Inferior parietal cortex (tissue), 1 donor: Measurements from ENCODE around the gene KLK2.

Source experiments
- DNase-seq: peaks from one replicate; pipeline ENCODE4 v3.0.0-alpha.2; 2016; ENCODE audit errors: extremely low spot score

KLK2 gene

GRCh38 chr19:50873056-50873455 is at the start of gene KLK2:
Gene KLK2 (plus strand): TSS chr19:50873439. CDS start chr19:50873474, 35 bp downstream.
- DNase-seq = no peak

- DNase-seq = no peak
These were observed 46.6 kb upstream of the KLK2 start for GRCh38 chr19:50826492-50827240.

DNA sequence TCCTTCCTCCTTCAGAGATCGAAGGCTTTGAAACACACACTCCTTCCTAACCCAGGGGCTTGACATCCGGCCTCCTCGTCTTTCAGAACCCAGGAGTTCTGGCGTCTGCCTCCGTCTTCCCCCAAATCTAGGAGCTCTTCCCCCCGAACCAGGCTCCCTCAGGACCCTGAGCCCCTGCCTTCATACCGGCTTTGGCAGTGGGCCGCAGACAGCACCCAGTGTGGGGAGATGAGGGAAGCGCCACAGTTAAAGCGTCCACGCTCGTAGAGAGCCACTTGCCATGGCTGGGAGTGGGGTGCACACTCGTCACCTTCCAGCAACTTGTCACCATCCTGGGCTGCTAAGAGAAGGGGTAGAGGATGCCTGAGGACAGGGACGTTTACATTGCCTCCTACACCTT is 45.8 kb upstream of the KLK2 start:
- DNase-seq = no peak

DNA sequence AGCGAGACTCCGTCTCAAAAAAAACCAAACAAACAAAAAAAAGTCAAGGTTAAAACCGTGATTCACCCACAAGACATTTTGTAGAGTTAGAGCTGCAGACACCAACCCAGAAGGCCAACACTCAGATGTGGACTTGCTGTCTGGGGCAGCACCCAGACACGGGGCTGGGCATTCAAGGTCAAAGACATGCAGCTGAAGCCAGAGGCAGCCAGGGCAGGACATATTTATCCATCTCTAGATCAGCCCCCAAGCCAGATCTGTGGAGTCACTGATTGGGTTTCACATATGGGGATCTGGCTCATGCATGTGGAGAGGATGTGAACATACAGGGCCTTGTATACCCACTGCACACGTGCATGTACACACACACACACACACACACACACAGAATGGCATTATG is 43.4 kb upstream of the KLK2 start:
- DNase-seq = no peak

DNA sequence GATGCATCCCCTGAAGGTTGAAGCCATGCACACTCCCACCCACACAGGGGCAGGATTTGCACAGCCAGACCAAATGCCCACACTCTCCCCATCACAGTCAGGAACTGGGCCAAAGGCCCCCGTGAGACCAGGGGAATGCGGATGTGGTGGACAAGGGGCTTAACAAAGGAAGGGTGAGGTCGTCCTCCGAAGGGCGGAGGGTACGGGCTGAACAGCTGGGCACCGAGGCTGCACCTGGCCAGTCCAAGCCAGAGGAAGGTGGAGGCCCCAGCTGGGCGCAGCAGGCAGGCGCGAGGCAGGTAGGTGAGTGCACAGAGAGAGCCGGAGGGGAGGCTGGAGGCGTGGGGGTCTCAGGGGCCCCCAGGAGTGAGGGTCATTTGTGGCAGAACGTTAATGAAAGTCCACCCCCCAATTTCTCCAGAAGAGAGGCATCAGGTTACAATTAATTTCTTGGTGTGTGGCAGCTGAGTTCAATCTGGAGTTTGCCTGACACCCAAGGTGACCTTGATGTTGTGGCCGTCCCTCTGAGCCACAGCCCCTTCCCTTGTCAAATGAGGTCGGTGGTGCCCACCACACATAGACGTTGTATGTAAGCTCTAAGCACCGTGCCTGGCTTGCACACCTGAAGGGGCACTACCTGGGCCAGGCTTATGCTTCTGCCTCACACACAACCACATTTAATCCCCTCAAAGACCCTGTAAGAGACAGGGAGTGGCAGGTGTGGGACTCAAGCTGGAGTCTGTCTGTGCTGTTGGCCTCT is 42.8 kb upstream of the KLK2 start:
- no peak for DNase-seq

GRCh38 chr19:50831026-50831396 is 42.2 kb upstream of the KLK2 start:
- DNase-seq = no peak

DNA sequence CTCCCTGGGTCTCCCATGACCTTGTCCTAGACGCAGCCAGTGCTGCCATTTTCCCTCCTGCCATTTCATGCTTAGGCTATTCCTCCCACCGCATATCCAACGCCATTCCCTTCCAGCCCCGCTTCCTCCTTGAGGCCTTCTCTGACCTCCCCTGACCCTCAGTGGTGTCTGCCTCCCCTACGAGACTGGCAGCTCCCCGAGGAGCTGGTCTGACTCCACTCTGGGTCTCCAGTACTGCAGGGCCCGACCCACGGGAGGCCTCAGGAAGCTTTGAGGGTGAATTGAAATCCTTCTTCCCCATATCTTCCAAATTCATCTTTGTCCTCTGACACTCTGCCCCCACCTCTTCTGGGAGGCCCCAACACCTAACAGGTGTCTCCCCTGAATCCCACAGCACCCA is 40.6 kb upstream of the KLK2 start:
- no peak for DNase-seq

DNA sequence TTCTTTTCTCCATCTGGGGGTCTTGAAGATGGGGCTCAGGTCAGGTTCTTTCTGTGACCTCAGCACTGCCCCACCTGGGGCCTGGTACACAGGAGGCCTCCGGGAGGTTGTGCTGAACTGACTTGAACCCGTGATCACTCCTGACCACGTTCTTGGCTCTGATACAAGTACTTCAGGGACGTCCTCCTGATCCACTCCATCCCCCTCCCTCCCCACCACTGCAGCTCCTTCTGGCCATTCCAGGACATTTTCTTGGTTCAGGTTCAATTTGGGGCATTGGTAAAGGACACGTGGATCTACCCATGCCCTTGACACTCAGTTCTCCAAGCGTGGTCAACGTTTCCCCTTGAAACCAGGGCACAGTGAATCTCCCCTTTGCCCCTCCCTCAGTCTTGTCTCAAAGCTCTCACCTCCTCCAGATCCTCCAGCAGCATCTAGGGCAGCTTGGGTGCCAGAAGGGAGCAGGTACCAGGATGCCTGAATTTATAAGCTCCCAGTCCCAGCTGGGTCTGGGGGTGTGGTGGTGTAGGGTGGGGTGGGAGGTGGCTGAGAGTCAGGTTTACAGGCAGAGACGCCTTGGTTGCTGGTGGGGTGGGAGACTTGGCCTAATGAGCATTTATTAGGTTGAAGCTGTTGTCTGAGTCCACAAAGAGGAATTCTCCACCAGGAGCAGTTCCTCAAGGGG is 40.0 kb upstream of the KLK2 start, which contains the start of gene KLK15:
Gene KLK15, minus strand, starts transcription at position 458 of the 685 bp plus-strand sequence. CDS start 2,082 bp downstream, outside the sequence.
- no peak for DNase-seq

- DNase-seq = no peak
These were observed 39.5 kb upstream of the KLK2 start for GRCh38 chr19:50833802-50834167.

- peak; percentile 1 for DNase-seq
These were observed 38.0 kb upstream of the KLK2 start for GRCh38 chr19:50835103-50835784.

DNA sequence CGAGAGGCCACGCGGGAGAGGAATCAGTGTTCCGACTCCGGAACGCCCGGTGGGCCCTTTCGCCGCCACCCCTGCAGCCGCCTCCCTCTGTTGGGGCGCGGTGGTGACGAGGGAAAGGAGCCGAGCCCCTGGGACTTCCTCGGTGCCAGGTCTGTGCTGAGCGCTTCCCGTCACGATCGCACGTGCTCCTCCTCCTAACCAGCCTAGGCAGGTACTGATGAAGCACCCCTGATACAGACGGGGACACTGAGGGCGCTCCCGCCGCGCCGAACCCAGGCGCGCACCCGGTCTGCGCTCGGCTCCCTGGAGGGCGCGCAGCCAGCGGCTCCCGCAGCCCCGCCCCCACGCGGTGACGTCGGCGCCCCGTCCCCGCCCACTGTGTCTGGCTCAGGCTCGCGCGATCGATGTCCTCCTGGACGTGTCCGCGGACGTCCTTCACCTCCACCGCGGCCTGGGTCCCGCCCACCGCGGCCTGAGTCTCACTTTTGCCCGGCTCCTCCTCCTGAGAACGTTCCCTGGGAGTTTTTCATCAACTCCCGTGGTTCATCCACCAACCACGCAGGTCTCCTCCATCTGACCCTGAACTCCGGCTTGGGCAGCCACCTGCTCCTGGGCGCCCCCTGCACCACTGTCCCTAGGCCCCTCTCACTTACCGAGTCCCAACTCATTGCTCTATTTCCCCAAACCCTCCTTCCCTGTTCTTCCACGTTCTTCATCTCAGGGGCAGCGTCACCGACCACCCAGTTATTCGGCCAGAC is 37.3 kb upstream of the KLK2 start:
- DNase-seq = peak; percentile 39

DNA sequence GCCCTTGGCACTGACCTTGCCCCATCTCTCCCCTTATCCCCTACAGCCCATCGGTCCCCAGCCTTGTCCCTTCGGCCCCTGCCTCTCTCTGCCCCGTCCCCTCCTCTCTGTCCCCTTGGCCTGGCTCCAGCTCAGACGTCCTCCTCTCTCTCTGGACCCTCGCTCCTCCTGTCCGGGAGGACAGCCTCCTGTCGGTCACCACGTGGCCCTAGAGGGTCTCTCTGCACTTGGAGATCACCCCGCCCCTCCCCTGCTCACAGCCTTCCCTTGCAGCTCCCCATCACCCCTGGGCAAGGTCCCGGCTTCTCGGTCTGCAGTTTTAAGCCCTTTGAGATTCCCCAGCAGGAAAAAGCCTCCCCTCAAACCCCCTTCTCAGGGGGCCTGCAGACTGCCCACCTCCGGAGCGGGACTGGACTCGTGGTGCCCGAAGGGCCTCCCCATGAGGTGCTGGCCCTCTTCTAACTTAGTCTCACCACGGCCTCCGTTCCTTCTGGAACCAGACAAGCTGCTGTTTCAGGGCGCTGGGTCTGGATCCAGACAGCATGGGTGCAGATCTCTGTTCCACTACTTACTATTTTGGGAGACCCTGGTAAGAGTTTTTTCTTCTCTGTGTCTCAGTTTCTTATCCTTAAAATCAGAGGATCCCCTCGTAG is 36.6 kb upstream of the KLK2 start:
- DNase-seq = no peak

DNA sequence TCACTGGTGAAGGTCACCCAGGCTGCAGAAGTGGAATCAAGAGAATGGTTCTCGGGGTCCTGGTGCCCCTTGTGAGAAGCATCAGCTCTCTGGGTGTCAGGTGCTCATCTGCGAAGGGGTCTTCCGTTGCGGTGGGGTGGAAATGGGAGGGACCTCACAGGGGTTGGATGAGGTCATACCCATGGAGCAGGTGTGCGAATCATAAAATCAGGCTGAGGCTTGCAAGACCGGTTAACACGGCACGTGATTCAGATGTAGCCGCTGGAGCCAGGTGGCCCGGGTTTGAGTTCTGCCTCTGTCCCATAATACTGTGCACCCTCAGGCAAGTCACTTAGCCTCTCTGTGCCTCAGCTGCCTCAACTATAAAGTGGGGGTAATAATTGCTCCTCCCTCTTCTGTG is 35.9 kb upstream of the KLK2 start:
- DNase-seq = no peak

DNA sequence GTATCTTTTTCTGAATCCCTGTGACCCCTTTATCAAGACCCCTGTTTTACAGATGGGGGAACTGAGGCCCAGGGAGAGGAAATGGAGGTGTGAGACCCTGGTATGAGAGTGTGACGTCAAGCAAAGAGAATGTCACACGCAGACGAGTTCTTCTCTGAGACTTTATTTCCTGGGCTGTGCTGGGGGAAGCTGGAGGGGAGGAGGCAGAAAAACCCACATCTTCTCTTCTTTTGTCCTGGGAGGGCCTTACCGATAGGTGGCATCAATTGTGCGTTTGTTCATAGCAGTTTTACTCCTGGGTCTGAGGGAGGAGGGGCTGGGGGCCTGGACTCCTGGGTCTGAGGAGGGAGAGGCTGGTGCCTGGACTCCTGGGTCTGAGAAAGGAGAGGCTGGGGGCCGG is 35.0 kb upstream of the KLK2 start:
- no peak for DNase-seq

DNA sequence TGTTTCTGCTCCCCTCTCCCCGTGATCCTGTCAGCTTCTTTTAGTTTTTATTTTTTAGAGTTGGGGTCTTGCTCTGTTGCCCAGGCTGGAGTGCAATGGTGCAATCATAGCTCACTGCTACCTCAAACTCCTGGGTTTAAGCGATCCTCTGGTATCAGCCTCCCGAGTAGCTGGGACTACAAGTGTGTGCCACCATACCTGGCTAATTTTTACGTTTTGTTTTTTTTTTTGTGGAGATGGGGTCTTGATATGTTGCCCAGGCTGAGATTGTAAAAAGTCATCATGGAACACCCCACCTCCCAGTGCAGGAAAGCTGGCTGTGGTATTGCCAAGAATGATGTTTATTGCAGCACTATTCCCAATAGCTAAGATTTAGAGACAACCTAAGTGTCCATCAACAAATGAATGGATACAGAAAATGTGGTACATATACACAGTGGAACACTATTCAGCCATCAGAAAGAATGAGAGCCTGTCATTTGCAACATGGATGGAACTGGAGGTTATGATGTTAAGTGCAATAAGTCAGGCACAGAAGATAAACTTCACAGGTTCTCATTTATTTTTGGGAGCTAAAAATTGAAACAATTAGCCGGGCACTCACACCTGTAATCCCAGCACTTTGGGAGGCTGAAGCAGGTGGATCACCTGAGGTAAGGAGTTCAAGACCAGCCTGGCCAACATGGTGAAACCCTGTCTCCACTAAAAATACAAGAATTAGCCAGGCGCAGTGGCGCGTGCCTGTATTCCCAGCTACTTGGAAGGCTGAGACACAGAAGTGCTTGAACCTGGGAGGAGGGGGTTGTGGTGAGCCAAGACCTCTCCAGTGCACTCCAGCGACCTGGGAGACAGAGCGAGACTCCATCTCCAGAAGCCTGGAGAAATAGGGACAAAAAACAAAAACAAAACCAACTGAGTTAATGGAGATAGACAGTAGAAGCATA is 33.3 kb upstream of the KLK2 start:
- DNase-seq = no peak

- no peak for DNase-seq
These were observed 31.1 kb upstream of the KLK2 start for GRCh38 chr19:50842130-50842529.

DNA sequence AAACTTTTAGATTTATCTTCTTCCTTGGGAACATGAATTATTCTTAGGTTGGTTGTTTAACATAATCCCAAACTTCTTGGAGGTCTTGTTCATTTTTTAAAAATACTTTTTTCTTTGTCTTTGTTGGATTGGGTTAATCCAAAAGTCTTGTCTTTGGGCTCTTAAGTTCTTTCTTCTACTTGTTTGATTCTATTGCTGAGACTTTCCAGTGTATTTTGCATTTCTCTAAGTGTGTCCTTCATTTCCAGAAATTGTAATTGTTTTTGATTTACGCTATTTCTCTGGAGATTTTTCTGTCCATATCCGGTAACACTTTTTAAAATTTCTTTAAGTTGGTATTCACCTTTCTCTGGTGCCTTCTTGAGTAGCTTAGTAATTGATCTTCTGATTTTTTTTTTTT is 30.0 kb upstream of the KLK2 start:
- no peak for DNase-seq

DNA sequence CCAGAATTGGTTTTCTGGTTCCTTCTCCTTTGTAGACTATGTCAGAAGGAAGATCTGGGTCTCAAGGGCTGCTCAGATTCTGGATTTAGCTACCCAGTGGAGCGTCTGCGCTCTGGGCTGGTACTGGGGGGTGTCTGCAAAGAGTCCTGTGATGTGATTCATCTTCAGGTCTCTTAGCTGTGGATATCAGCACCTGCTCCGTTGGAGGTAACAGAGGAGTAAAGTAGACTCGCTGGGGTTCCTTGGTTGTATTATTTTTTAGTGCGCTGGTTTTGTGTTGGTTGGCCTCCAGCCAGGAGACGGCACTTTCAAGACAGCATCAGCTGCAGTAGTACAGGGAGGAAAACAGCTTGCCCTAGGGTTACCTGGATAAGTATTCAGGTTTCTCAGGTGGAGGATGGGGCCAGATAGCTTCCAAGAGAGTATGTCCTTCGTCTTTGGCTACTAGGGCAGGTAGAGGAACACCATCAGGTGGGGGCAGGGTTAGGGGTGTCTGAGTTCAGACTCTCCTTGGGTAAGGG is 29.5 kb upstream of the KLK2 start:
- DNase-seq = no peak

DNA sequence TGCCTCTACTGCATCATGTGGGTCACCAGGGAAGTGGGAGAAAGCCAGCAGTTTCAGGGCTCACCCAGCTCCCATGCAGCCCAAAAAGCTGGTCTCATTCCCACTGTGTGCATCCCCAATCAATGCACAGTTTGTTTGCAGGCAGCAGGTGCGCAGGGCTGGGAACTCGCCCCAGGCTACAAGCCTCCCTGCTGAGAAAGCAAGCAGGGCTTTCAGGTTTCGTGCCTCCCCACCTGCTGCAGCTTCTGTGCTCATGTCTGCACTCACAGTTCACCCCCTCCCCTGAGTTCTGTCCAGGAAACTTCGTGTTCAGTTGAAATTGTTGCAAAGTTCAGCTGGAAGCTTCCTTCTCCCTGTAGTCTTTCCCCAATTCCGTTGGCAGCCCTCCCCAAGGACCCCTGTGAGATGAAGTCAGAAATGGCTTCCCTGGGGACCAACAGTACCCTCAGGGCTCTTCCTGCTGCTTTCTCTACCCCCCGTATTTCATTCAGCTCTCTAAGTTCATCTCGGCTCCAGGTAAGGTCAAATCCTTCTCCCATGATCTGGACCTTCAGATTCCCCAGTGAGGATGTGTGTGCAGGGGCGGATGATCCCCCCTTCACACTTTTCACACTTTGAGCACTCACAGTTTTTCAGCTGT is 28.8 kb upstream of the KLK2 start:
- DNase-seq = no peak
